ENCODE results near the gene REEP1.

Gene REEP1

DNA sequence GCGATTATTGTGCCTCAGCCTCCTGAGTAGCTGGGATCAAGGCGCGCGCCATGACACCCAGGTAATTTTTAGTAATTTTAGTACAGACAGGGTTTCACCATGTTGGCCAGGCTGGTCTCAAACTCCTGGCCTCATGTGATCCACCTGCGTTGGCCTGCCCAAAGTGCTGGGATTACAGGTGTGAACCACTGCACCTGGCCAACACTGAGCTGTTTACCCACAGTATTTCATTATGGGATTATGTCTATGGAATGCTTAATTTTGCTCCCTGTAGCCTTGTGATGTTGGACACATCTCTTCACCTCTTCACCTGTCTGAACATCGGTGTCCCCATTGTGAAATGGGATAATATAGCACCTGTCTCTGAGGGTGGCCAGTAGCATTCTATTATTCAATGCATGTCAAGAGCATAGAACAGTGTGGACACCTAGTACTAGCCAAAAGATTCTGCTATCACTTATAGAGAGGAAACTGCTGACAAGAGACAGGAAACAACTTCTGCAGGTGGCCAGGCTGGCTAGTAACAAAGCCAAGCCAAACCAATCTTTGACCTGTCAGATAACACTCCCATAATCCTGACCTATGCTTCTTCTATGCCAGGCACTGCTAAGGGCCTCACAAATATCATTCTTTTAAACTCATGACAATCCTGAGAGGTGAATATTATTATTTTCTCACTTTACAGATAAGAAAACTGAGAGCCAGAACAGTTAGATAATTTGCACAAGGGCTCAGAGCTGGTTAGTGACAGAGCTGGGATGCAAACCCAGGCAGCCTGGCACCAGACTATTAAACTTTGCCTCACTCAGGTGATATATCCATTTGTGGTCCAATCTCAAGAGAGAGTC lies 29.4 kb upstream of the REEP1 start:
- TF ChIP-seq, protein P1, sequence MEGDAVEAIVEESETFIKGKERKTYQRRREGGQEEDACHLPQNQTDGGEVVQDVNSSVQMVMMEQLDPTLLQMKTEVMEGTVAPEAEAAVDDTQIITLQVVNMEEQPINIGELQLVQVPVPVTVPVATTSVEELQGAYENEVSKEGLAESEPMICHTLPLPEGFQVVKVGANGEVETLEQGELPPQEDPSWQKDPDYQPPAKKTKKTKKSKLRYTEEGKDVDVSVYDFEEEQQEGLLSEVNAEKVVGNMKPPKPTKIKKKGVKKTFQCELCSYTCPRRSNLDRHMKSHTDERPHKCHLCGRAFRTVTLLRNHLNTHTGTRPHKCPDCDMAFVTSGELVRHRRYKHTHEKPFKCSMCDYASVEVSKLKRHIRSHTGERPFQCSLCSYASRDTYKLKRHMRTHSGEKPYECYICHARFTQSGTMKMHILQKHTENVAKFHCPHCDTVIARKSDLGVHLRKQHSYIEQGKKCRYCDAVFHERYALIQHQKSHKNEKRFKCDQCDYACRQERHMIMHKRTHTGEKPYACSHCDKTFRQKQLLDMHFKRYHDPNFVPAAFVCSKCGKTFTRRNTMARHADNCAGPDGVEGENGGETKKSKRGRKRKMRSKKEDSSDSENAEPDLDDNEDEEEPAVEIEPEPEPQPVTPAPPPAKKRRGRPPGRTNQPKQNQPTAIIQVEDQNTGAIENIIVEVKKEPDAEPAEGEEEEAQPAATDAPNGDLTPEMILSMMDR (IDR thresholded peaks at IDR 0.05) = no peak
- TF ChIP-seq ZFX (IDR thresholded peaks at IDR 0.05; ENCODE audit: borderline replicate concordance) = no peak
- H3K27ac ChIP-seq = no peak overlapping the region

DNA sequence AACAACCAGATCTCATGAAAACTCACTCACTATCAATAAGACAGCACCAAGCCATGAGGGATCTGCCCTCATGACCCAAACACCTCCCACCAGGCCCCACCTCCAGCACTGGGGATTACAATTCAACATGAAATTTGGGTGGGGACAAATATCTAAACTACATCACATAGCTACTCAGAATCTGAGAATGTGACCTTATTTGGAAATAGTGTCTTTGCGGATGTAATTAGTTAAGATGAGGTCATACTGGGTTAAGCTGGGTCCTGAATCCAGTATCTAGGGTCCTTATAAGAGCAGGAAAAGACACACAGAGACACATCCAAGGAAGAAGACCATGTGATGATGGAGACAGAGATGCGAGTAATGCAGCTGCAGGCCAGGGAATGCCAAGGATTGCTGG lies 27.5 kb upstream of the REEP1 start:
- H3K27ac ChIP-seq = no peak overlapping the region
- TF ChIP-seq ZFX (IDR thresholded peaks at IDR 0.05; ENCODE audit: borderline replicate concordance) = no peak
- TF ChIP-seq, protein P1 (IDR thresholded peaks at IDR 0.05) = no peak

DNA sequence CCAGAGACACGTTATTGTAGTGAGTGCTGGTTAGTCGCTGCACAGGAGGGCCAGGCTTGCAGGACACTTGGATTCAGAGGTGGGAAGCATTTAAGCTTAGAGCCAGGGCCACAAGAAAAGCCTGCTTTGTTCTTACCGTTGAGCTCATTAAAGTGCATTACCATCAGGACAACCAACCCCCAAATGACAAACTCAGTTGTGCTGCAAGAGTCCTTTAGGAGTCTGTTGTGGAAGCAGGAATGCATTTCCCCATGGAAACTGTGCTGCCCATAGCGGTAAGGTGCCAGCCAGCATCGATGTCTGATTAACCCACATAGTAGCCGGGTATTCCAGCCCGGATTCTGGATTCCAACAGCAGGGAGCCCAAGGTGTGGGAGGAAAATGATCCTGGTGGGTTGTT lies 23.4 kb upstream of the REEP1 start:
- no peak overlapping the region for H3K27ac ChIP-seq
- TF ChIP-seq ZFX (IDR thresholded peaks at IDR 0.05; ENCODE audit: borderline replicate concordance) = no peak

DNA sequence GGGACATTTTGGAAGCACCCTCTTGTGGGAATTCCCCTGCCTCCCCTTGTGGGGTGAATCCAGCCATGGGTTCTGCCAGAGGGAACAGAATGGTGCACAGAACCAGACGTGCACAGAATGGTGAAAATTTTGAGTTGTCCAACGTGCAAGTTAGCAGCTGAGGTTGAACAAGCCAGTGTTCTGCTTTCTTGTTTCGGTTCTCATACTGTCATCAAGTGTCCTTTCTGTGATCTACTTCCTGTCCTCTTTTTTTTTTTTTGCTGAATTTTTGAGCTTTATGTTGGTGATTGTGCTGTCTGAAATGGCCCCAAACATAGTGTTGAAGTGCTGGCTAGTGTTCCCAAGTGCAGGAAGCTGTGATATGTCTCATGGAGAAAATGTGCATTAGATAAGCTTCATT lies 21.5 kb upstream of the REEP1 start:
- TF ChIP-seq, protein P1 (IDR thresholded peaks at IDR 0.05) = no peak
- no peak for TF ChIP-seq ZFX (IDR thresholded peaks at IDR 0.05; ENCODE audit: borderline replicate concordance)
- no peak overlapping the region for H3K27ac ChIP-seq

DNA sequence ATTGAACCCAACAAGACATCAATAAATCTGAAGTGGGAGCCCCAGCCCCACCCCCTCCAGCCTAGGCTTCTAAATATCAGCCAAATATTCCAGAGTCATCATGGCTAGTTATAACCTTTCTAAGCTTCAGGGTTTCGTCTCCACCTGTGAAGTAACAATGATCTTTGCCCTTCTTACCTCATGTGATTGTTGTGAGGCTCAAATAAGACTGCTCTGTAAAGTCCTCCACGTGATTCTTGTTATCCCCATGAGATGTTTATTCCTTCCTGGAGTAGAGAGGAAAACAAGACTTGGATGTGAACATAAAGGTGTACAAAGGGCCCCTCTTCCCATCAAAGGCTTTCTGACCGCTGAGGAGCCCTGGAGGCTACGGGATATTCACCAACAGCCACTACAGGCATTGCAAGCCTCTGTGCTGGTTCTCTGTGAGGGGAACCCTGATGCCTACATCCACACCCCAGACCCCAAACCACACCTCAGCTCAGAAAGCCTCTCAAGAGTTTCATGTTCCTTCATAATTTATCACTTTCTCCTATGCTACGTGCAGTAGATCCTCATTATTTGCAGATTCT lies 20.1 kb upstream of the REEP1 start:
- no peak overlapping the region for H3K27ac ChIP-seq
- TF ChIP-seq, protein P1 (IDR thresholded peaks at IDR 0.05) = no peak
- TF ChIP-seq ZFX (IDR thresholded peaks at IDR 0.05; ENCODE audit: borderline replicate concordance) = no peak

DNA sequence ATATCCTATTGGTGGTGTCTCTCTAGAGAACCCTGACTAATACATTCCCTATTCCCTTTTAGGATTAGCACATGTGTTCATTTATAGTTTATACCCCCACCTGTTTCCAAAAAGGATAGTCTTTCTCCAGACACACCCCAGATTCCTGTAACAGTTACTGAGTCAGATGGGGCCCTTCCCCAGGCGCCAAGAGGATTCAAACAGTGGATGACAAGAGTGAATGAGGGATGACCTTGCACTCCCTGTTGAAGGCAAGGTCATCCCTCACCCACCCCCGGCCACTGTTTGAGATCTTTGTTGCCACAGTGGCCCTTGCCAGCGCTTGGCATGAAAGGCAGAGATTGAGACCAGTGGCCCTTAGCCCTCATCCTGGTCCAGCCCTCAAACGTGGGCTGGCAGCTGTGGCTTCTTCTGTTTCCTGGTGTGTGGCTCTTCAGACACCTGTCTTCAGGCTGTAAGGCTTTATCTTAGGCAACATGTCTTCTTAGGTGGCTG lies 15.3 kb upstream of the REEP1 start:
- no peak overlapping the region for H3K27ac ChIP-seq
- TF ChIP-seq ZFX (IDR thresholded peaks at IDR 0.05; ENCODE audit: borderline replicate concordance) = no peak
- TF ChIP-seq, protein P1 (IDR thresholded peaks at IDR 0.05) = no peak

DNA sequence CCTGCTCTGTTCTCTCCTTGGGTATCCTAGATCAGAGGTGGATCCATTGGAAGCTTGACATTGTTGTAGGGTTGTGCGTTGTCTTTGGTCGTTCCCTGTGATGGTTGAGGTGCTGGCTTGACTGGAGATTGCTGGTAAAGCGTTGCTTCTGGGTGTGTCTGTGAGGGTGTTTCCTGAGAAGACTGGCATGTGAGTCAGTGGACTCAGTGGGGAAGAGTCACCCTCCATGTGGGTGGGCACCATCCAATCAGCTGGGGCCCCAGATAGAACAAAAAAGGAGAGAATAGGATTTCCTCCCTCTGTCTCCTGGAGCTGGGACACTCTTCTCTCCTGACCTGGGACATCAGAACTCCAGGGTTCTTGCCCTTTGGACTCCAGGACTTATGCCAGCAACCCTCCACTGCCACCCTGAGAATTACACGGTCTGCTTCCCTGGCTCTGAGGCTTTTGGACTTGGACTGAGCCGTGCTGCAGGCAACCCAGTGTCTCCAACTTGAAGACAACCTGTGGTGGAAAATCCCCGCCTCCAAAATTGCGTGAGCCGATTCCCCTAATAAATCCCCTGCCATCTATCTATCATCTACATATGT lies 14.8 kb upstream of the REEP1 start:
- TF ChIP-seq, protein P1 (IDR thresholded peaks at IDR 0.05) = no peak
- no peak for TF ChIP-seq ZFX (IDR thresholded peaks at IDR 0.05; ENCODE audit: borderline replicate concordance)
- H3K27ac ChIP-seq = no peak overlapping the region
